Pons (tissue), 1 donor: ENCODE results near the gene EDN2.

Source experiments
- DNase-seq: peaks from one replicate; pipeline ENCODE4 v3.0.0-alpha.2; 2016; ENCODE audit warnings: low spot score

EDN2 gene

DNA sequence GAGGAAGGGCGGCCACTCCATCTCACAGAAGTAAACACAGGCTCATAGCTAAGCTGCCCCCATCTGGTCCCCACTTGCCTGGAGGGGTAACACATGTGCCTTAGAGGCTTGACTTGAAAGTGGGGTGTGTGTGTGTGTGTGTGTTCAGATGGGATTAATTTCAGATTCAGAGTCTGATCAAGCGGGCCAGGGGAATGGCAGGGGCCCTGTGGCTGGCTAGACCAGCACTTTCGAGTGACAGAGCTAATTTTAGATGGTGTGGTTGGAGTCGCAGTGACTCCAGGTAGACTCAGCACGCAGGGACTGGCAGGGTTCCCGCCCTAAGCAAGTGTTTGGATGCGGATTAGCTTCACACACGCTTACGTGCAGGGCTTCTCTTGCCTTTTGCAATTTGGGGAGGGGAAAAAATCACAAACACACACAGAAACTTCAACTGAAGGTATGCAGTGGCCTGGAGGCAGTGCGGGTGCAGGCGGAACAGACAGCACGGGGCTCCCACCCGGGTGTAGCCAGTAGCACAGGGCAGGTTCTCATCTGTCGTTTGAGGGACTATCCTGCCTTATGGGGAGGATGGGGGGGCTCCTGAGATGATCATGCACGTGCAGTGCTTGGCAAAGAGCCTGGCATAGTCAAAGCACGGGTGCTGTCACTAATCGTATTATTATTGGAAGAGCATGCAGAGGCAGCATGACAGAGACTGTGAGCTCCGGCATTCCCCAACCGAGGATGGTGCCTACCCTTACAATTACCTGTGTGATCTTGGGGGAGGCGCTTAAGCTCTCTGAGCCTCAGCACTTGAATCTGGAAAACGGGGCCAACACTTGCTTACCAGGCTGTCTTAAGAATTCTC, 1.3 kb downstream of the EDN2 start:
- DNase-seq: no peak

DNA sequence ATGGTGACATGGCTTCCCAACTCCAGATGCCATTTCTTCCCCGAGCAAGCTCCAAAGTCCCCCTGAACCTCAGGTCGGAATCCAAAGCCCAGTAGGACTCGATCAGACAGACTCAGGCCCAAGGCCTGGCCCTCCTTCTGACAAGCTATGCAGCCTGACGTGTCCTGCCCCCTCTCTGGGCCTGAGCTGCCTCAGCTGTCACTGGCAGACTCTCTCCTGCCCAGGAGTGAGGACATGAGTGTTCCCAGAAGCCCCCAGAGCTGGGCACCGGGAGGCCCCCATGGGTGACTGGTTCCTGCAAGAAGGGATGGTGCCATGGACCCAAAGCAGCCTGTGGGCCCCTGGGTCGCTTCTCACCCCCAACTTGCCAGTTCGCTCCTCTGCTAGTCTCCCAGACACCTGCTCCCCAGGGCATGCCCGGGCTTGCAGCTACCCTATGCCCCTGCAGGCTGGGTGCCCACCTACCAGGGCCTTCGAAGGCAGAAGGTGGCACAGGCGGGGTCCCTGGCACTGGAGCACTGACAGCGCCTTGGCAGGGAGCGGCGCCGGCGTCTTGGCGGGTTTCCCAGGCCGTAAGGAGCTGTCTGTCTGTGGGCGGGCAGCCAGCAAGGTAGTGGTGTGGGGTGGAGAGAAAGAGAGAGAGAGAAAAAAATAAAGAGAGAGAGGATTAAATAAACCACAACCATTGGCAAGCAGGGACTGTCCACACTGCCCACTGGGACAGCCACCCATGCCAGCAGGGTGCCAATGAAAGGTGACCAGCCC, 2.3 kb downstream of the EDN2 start:
- DNase-seq: no peak

GRCh38 chr1:41481109-41481775, 3.2 kb downstream of the EDN2 start:
- no peak for DNase-seq

GRCh38 chr1:41480204-41481108, 4.0 kb downstream of the EDN2 start:
- DNase-seq: no peak

GRCh38 chr1:41479808-41480160, 4.7 kb downstream of the EDN2 start:
- DNase-seq: no peak

GRCh38 chr1:41479000-41479807, 5.3 kb downstream of the EDN2 start:
- DNase-seq: peak; percentile 51

- DNase-seq: no peak
These were observed 6.2 kb downstream of the EDN2 start for GRCh38 chr1:41478118-41478748.

DNA sequence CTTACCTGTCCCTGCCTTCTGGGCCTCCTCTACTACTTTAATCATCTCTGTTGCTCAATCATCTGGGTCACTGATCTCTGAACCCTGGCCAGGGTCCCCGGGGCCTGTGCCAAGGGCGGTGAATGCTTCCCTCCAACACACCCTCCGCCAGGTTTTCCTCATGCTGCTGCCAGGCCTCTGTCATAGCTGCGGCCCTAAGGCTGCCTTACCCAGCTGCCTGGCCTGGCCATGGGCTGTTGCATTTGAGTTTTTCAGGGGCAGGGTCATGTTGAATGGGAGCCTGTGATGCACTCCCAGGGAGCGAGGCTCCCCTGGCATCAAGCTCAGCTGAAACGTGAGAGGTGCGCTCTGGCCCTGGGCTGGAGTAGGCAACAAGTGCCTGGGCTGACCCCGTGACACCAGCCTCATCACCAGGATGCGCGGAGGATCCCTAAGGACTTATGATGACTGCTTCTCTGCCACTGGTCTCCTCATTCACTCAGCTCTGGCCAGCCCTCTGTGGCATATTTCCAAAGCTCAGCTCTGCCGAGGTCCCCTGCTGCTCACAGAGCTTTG, 7.6 kb downstream of the EDN2 start:
- DNase-seq: no peak

GRCh38 chr1:41475859-41476567, 8.5 kb downstream of the EDN2 start:
- DNase-seq: no peak

- no peak for DNase-seq
These were observed 9.1 kb downstream of the EDN2 start for GRCh38 chr1:41475346-41475745.

DNA sequence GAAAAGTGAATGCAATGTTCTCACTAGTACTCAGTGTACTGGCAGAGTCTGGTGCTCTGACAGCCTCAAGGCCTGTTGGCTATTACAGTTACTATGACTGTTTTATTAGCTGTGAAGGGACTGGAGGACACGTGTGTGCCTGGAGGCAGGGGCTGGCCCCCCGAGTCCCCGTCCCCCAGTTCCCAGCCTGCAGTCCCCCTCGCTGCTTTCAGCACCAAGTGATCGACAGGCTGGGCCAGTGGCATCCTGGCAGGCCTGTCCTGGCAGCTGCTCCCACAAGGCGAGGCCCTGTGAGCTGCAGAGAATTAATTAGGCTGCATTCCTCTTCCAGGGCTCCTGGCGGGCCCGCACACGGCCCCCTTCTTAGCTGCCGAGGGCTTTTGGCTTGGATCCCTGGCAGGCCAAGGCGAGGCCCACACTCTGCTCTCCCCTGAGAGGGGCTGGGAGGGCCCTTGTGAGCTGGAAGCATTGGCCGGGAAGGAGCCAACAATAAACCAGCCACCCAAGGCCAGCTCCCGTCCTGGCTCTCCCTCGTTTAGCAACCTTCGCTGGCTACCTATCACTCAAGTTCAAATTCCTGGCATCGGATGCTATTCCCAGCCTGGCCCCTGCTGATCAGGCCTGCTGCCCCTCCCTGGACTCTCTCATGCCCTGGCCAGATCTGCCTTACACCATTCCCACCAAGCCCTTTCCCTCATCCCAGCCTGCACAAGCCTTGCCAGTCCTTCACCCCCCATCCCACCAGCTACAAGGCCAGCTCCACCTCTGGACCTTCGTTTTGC, 9.8 kb downstream of the EDN2 start:
- DNase-seq: peak; percentile 46

- no peak for DNase-seq
These were observed 10.6 kb downstream of the EDN2 start for GRCh38 chr1:41473738-41474362.

DNA sequence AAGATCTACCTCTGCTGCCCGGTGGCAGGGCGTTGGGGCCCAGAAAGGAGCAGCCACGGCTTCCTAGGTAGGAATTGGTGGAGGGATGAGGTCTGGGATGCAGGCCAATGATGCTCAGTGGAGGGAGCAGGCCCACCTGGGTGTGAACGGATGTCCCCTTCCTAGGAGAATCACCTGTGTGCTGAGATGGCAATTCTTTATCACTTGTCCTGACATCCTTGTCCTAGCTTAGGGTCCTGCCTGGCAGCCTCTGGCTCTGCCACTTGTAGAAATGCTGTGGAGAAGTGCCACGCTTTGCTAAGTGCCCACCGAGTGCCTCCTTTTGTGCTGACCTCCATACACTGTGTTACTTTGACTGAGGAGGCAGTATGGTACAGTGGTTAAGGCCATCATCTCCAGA, 12.8 kb downstream of the EDN2 start:
- DNase-seq: no peak

DNA sequence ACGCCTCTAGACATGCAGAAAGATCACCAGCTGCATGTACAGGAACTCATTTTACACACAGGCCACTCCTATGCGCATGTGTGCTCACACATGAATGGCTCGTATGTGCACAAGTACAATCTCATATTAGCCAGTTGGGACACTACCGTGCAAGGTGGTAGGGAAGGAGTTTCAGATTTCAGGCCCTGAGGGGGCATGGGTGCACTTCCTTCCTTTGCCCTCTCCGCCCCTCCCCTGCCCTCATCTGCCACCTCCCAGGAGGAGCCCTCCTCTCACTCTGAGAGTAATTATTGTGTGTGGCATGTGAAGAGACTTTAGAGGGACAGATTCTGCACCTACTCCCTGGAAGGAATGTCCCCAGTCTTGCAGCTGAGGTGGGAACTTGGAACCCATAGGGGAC, 14.8 kb downstream of the EDN2 start:
- no peak for DNase-seq

GRCh38 chr1:41468122-41468762, 16.2 kb downstream of the EDN2 start:
- DNase-seq: no peak

DNA sequence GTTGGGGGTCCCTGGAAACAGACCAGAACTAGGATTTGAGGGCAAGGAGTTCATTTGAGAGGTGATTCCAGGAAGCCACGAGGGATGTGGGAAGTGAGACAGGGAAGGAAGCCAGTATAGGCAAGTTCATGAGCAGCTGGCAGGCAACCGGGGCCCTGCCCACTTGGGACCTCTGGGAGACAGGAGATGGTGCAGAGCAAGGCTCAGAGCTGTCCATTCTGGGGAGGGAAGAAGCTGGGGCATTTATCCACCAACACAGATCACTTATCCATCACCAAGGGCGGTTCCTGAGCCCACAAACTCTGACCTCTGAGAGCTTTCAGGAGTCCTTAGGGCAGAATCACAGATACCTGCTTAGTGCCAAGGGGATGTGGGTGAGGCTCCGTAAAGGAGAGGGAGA, 16.8 kb downstream of the EDN2 start:
- DNase-seq: no peak

- no peak for DNase-seq
These were observed 18.3 kb downstream of the EDN2 start for GRCh38 chr1:41466146-41466545.

DNA sequence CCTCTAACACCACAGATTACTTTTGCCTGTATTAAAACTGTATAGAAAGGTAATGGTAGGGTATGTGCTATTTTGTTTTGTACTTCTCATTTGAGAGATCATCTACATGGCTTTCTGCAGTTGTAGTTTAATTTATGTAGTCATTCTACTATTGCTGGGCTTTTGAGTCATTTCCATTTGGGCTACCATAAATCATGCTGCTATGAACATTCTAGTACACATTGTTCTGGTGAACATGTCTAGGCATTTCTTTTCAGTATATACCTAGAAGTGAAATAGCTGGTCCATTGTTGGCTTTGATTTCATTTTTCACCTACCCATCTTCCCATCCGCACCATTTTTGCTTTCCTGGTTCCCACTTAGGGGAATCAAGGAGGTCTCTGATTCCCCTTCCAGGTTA, 18.7 kb downstream of the EDN2 start:
- DNase-seq: no peak
